GM12873 (cell line): Measurements from ENCODE around the gene AGRN.

ENCODE experiments used
- TF ChIP-seq, protein P1 (sequence below): IDR thresholded peaks from 2 replicates; pipeline ENCODE4 v1.5.1; 2012; ENCODE audit warnings: low read depth, mild to moderate bottlenecking, moderate library complexity, low read length, control low read depth; ENCODE audit not compliant: insufficient read depth; ENCODE audit errors: missing control alignments

Gene AGRN

DNA sequence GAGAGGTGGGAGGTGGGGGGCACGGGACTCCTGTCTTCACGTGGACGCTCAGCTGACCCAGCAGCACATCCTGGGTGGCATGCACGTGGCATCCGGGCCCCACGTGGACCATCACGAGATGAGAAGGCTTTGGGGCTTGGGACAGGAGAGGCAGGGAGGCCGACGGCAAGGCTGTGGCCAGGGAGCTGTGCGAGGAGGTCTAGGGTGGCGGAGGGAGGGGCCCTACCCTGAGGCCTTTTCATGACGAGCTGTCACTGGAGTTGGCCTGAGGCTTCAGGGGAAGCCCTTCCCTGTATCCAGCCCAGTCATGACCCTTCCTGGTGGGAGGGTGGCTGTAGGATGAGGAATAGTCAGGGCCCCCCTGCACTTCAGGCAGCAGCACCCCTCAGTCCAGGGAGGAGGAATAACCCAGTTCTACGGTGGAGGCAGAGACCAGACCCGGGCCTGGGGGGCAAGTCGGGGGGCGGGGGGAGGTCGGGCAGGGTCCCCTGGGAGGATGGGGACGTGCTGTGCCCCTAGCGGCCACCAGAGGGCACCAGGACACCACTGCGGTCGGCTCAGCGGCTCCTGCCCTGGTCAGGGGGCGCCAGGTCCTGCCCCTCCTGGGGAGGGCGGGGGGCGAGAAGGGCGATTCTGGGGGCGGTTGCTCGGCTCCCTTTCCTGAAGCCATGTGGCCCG lies 36.0 kb upstream of the AGRN start:
- TF ChIP-seq, protein P1, sequence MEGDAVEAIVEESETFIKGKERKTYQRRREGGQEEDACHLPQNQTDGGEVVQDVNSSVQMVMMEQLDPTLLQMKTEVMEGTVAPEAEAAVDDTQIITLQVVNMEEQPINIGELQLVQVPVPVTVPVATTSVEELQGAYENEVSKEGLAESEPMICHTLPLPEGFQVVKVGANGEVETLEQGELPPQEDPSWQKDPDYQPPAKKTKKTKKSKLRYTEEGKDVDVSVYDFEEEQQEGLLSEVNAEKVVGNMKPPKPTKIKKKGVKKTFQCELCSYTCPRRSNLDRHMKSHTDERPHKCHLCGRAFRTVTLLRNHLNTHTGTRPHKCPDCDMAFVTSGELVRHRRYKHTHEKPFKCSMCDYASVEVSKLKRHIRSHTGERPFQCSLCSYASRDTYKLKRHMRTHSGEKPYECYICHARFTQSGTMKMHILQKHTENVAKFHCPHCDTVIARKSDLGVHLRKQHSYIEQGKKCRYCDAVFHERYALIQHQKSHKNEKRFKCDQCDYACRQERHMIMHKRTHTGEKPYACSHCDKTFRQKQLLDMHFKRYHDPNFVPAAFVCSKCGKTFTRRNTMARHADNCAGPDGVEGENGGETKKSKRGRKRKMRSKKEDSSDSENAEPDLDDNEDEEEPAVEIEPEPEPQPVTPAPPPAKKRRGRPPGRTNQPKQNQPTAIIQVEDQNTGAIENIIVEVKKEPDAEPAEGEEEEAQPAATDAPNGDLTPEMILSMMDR, result peak; percentile 85

DNA sequence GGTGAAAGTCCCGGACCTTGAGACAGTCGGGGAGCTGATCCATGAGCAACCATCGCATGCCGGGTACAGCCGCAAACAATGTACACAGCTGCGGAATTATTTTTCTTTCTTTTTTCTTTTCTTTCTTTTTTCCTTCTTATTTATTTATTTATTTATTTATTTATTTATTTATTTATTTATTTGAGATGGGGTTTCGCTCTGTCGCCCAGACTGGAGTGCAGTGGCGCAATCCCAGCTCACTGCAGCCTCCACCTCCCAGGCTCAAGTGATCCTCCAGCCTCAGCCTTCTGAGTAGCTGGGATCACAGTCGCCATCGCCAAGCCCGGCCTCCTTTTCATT lies 35.5 kb upstream of the AGRN start:
- TF ChIP-seq, protein P1, result no peak

DNA sequence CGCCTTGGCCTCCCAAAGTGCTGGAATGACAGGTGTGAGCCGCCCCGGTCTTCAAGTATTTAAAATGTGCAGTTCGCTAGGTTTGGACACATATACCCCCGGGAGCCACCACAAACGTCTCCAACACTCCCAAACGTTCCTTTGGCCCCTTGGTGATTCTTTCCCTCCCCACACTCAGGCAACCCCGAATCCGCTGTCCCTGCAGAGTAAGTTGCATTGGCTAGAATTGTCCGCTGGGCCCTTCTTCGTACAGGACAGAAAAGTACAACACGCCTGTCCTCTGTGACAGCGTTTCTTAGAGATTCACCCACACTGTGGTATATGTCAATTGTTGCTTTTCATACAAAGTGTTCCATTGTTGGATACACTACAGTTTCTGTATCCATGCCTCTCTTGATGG lies 34.8 kb upstream of the AGRN start:
- TF ChIP-seq, protein P1, result no peak

DNA sequence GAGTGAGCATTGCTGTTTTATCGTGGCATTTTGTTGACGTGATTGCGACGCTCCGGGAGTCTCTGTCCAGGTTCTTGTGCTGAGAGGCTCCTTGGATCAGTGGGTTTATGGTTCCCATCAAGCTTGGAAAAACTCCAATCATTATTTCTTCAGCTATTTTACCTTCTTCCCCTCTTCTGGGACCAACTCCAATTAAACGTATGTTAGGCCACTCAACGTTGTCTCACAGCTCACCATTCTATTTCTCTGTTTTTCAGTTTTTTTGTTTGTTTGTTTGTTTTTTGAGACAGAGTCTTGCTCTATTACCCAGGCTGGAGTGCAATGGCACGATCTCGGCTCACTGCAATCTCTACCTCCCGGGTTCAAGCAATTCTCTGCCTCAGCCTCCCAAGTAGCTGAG lies 28.0 kb upstream of the AGRN start:
- TF ChIP-seq, protein P1, result no peak

DNA sequence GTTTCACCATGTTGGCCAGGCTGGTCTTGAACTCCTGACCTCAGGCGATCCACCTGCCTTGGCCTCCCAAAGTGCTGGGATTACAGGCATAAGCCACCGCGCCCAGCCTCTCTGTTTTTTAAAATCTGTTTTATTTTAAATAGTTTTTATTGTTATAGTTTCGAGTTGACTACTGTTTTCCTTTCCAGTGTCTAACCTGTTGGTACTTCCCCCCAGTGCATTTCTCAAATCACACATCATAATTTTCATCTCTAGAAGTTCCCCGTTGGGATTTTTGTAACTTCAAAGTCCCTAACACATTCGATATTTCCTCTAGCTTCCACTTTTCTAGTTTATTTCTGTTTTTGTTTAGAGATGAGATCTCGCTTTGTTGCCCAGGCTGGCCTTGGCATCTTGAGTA lies 27.6 kb upstream of the AGRN start:
- TF ChIP-seq, protein P1, result no peak

DNA sequence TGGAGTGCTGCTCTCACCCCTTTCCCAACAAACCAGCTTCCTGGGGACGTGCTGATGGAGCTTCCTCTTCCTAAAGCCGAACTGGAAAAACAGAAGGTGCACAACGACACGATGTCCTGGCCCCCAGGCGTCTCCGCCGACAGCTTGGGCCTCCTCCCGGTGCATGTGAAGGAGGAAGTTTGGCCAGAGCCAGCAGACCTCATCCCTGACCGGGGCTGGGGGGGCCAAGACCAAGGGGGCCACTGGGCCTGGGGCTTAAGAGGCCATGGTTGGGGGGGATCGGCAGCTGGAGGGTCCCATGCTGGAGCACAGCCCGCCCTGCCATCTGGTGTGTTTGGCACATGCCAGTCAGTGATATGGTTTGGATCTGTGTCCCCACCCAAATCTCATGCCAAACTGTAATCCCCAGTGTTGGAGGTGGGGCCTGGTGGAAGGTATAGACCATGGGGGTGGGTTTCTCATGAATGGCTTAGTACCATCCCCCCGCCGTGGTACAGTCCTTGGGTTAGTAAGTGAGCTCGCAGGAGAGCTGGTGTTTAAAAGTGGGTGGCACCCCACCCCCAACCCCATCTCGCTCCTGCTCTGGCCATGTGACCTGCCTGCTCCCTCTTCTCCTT lies 26.4 kb upstream of the AGRN start:
- TF ChIP-seq, protein P1, result no peak

DNA sequence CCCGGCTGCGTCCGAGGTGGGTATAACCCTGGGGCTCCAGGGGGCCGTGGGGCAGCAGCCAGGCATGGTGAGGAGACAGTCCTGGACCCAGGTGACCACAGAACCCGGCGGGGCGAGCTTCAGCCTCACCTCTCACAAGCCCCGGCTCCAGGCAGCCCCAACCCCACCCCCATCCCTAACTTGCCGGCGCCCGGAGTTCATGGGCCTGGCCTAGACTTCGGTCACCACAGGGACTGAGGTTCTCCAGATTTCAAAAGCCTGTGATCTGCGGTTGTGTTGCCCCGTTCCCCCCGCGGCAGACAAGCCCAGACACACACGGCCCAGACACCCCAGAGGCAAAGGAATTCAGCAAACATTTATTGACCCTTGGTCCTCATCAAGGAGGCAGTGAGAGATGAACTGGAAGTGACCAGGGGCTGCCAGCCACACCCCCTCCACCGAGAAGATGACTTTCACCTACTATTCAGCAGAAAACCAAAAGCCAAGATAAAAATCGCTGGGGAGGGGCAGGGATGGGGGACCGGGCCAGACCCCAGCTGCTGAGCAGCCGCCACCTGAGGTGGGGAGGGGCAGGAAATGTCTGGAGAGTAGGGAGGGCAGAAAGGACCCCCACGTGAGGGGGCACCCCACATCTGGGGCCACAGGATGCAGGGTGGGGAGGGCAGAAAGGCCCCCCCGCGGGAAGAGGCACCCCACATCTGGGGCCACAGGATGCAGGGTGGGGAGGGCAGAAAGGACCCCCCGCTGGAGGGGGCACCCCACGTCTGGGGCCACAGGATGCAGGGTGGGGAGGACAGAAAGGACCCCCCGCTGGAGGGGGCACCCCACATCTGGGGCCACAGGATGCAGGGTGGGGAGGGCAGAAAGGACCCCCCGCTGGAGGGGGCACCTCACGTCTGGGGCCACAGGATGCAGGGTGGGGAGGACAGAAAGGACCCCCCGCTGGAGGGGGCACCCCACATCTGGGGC lies 24.0 kb upstream of the AGRN start:
- TF ChIP-seq, protein P1, result no peak
